GM18907 (cell line): ENCODE data around the gene IGSF10.
"Not testable (repeated sequence)": the region's sequence is repeated elsewhere in the genome, so short reads cannot be mapped to it uniquely, and the experiment has no call there.

Experiments used
- ATAC-seq: cut with Tn5 transposase; IDR thresholded peaks from one replicate; pipeline ENCODE4 v1.9.1; 2021; ENCODE audit warnings: mild to moderate bottlenecking, moderate library complexity; ENCODE audit not compliant: unreplicated experiment

IGSF10 gene

GRCh38 chr3:151460774-151461450, at the start of gene IGSF10:
IGSF10 (minus strand) TSS chr3:151461061; CDS start chr3:151458709, 2,352 bp downstream.
- ATAC-seq, result no peak

DNA sequence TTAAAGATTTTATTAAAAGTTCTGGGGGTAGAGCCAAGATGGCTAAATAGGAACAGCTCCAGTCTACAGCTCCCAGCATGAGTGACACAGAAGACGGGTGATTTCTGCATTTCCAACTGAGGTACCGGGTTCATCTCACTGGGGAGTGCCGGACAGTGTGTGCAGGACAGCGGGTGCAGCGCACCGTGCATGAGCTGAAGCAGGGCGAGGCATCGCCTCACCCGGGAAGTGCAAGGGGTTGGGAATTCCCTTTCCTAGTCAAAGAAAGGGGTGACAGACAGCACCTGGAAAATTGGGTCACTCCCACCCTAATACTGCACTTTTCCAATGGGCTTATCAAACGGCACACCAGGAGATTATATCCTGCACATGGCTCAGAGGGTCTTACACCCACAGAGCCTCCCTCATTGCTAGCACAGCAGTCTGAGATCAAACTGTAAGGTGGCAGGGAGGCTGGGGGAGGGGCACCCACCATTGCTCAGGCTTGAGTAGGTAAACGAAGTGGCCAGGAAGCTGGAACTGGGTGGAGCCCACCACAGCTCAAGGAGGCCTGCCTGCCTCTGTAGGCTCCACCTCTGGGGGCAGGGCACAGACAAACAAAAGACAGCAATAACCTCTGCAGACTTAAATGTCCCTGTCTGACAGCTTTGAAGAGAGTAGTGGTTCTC, 48.7 kb upstream of the IGSF10 start:
- not testable (repeated sequence) for ATAC-seq

- ATAC-seq, result no peak
These were observed 43.7 kb upstream of the IGSF10 start for GRCh38 chr3:151504606-151505005.

DNA sequence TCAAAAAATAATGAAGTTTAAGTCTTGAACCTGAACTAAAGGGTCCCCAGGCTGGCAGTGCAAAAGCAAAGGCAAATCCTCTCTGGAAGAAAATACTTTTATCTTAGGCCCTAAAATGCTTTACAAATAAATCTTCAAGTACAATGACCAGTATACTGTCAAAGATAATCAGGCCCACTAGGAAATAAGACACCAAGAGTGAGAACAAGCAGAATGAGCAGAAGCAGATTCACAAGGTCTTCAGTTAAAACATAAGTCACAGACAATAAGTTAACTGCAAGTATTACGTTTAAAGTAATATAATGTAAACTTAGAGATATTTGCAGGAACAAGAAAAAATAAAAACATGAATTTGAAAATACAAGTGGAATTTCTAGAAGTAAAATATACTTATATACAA, 42.2 kb upstream of the IGSF10 start:
- ATAC-seq, result no peak

- no peak for ATAC-seq
These were observed 41.2 kb upstream of the IGSF10 start for GRCh38 chr3:151501923-151502632.

GRCh38 chr3:151501171-151501922, 40.5 kb upstream of the IGSF10 start:
- no peak for ATAC-seq

DNA sequence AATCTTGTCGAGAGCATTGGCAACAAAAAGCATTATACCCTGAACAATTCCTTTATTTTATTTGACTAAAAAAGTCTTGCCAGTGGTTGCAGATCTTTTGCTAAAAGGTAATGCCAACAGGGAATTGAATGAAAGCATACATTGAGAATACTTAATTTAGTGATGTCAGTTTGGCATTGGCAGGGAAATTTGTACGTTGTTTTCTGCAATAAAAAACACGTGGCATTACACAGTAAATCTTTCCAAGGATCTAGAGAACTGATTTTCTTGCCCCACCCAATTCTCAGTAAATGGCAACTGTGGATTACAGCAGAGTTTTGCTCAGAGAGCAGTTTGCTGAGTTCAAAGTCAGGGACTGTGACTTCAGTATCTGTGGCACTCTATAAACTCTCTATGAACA, 38.3 kb upstream of the IGSF10 start:
- no peak for ATAC-seq

DNA sequence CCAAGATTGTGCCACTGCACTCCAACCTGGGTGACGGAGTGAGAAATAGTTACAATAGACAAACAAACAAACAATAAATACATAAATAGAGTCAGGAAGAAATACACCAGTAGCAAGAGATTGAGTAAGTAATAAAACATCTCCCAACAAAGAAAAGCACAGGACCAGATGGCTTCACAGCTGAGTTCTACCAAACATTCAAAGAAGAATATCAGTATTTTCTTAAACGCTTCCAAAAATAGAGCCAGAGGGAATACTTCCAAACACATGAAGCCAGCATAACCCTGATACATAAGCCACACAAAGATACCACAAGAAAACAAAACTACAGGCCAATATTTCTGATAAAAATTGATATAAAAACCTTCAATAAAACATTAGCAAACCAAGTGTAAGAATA, 30.7 kb upstream of the IGSF10 start:
- ATAC-seq, result no peak

GRCh38 chr3:151487833-151488232, 27.0 kb upstream of the IGSF10 start:
- not testable (repeated sequence) for ATAC-seq

DNA sequence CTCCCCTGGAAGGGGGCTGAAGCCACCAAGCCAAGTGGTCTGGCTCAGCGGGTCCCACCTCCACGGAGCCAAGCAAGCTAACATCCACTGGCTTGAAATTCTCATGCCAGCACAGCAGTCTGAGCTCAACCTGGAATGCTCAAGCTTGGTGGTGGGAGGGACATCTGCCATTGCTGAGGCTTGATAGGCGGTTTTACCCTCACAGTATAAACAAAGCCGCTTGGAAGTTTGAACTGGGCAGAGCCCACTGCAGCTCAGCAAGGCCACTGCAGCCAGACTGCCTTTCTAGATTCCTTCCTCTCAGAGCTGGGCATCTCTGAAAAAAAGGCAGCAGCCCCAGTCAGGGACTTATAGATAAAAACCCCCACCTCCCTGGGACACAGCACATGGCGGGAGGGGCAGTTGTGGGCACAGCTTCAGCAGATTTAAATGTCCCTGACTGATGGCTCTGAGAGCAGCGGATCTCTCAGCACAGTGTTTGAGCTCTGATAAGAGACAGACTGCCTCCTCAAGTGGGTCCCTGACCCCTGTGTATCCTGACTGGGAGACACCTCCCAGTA, 23.2 kb upstream of the IGSF10 start:
- no peak for ATAC-seq

DNA sequence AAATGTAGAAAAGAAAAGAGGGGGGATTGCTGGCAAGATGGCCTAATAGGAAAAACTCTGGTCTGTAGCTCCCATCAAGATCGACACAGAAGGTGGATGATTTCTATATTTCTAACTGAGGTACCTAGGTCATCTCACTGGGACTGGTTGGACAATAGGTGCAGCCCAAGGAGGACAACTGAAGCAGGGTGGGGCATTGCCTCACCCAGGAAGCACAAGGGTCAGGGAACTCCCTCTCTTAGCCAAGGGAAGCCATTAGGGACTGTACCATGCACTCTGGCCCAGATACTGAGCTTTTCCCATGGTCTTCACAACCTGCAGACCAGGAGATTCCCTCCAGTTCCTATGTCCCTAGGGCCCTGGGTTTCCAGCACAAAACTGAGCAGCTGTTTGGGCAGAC, 22.6 kb upstream of the IGSF10 start:
- ATAC-seq, result no peak

GRCh38 chr3:151480492-151480891, 19.6 kb upstream of the IGSF10 start:
- ATAC-seq, result no peak

- ATAC-seq, result no peak
These were observed 18.6 kb upstream of the IGSF10 start for GRCh38 chr3:151479452-151479851.

DNA sequence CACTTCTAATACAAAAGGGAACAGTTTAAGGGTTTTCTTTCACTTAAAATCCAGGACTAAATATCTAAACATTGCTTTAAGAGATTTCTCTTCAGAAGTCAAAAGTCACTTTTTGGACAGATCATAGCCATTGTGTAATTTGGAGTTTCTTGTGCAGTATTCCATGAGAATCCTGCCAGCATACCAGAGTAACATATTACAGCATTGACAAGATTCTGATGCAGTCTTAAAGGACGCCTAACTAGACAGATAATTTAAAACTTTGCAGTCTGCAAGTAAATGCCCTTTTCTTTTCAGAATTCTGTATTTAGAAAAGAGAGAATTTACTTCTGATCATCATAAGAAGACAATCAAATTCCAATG, 17.5 kb upstream of the IGSF10 start:
- ATAC-seq, result no peak

- ATAC-seq, result no peak
These were observed 16.9 kb upstream of the IGSF10 start for GRCh38 chr3:151477591-151478334.

- no peak for ATAC-seq
These were observed 15.6 kb upstream of the IGSF10 start for GRCh38 chr3:151476344-151477018.

GRCh38 chr3:151468284-151468917, 7.5 kb upstream of the IGSF10 start:
- peak; percentile 78 for ATAC-seq

DNA sequence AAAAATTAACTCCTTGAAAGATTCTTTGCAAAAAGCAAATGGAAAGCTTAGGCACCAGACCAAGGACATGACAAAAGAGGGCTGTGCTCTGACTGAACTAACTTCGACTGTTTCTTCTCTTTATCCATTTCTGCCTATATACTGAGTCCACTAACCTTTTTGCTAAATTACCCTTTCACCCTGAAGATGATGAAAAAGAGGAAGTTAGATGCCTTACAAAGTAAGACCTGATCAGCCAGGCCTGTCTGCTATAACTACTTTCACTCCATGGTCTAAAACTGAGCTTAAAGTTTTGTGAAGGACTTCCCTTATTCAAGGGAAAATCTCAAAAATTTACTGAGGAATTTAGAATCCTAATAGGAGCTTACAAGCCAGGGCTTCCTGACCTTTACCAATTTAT, 6.2 kb upstream of the IGSF10 start:
- ATAC-seq, result peak; percentile 46

DNA sequence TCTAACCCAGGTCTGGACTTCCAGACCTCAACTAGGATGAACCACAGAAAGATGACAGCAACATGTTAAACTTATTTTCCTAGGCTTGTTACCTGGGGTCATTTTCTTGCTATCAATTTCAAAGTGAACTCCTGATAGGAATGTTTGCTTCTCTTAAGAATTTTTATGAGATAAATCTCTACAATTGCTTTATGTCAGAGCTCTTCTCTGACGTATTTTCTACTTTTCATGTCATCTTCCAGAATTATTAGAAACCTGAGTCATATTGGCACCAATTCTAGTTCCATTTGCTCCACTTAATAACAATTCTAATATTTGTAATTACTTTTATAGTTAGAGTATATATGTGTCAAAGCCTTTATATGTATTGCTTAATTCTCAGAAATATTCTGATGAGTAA, 2.1 kb upstream of the IGSF10 start:
- ATAC-seq, result no peak
